Activated CD8-positive, alpha-beta memory T cell treated with anti-CD3 and anti-CD28 coated beads for 36 hours (primary cell): ENCODE measurements around the gene ZNF512B. TPM values are rescaled to one million over a fixed set of nuclear protein-coding genes. Genes with fewer than 3 reads are reported as not detected.
"Not testable (repeated sequence)": the region's sequence is repeated elsewhere in the genome, so short reads cannot be mapped to it uniquely, and the experiment has no call there.

Experiments used
- CTCF ChIA-PET: fragments of 350-600 bp; sonication (Branson Sonifier 250); formaldehyde crosslinking; loops from one replicate; lab custom pipeline; 2021; ENCODE audit warnings: antibody characterized with exemption; lab: Charles Lee
- POLR2A ChIA-PET: fragments of 350-600 bp; sonication (Branson Sonifier 250); formaldehyde crosslinking; loops from one replicate; lab custom pipeline; 2021; ENCODE audit warnings: antibody characterized with exemption; lab: Charles Lee
- total RNA-seq, 2 experiments: library from RNA; stranded (reverse); gene quantifications; one replicate each; pipeline ENCODE4 v1.2.3, GENCODE V29; 2021

The ZNF512B gene
- total RNA-seq, result 10 to 100 TPM; 11.3 to 12.1 TPM

GRCh38 chr20:63969838-63970713 is at the start of gene ZNF512B:
TSS of gene ZNF512B (minus strand) at chr20:63969930. CDS start at chr20:63967950, 1,980 bp downstream.
- ChIA-PET CTCF (no interaction called here), POLR2A (no interaction called here)

DNA sequence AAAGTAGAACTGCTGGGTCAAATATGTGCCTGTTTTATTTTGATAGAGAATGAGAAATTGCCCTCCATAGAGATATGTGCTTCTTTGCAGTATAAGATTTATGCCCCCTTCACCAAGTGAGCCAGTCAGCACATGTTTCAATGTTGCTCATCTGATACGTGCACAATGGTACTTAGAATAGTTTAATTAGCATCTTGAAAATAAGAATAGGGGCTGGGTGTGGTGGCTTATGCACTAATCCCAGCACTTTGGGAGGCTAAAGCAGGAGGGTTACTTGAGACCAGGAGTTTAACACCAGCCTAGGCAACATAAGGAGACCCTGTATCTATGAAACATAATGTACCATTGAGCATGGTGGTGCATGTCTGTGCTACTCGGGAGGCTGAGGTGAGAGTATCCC is 45.9 kb upstream of the ZNF512B start:
- POLR2A ChIA-PET, result no interaction called here
- CTCF ChIA-PET, result no interaction called here

GRCh38 chr20:64012385-64013154 is 42.8 kb upstream of the ZNF512B start:
- CTCF ChIA-PET, result not testable (repeated sequence)
- POLR2A ChIA-PET, result interaction anchor here (0.7 kb wide), 1 partner anchor 110 kb away, joined by 5 read pairs; no protein-coding TSS in a partner anchor

DNA sequence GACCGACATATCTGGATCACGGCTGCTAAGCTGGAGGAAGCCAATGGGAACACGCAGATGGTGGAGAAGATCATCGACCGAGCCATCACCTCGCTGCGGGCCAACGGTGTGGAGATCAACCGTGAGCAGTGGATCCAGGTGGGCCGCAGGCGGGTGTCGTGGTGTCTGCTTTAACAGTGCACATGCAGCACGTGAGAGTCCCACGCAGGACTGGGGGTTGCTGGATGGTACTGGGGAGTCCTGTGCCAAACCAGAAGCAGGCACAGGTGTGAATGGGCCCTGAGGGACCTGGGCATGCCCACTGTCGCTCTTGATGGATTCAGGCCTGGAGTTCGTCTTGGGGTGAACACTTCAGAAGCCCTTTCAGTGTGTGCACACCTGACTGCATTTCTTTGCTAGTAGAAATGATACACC is 41.6 kb upstream of the ZNF512B start:
- ChIA-PET CTCF (no interaction called here), POLR2A (no interaction called here)

GRCh38 chr20:64010711-64011237 is 41.0 kb upstream of the ZNF512B start:
- CTCF ChIA-PET, result interaction anchor here (0.8 to 1.9 kb wide), 3 partner anchors 15 to 30 kb away, joined by 3 to 5 read pairs (median 4); partner anchors contain the start of gene PRPF6
- POLR2A ChIA-PET, result no interaction called here

DNA sequence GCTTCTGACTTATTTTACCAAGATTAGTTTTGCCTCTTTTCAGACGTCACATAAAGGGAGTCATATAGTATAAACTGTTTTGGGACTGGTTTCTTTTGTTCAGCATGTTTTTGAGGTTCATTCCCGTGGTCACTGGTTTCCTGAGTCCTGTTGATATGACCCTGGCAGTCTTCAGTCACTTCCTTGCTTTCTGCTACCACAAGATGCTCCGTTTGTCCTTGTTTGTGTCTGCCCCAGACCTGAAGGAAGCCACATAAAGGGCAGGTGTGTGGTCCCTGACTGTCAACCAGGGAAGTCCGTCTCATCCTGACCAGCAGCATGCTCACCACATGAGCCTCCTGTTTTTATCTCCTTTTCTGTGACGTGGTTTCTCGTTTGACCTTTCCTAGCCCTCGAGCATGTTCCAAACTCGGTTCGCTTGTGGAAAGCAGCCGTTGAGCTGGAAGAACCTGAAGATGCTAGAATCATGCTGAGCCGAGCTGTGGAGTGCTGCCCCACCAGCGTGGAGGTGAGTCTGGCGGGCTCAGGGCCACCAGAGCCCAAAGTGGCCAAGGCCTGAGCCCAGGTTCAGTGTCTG is 40.2 kb upstream of the ZNF512B start:
- ChIA-PET CTCF (interaction anchor here (0.8 to 1.9 kb wide), 3 partner anchors 14 to 30 kb away, joined by 3 to 5 read pairs (median 4); partner anchors contain the start of gene PRPF6), POLR2A (no interaction called here)

DNA sequence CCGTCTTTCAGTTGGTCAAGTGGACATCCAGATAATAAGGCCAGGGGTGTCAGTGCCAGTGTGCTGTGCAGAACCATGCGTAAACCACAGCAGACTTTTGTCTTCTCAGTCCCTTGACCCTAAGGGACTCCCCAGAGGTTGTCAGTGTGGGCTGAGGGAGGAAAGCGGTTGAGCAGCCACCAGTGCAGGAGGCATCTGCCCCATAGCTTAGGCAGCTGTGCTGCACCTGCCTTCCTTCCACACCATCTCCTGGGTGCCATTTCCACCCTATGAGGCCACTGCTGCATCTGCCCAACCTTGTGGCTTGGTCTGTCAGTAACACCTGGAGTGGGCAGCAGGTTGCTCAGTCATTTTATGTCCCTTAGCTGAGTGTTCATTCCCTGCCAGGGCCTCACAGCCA is 37.2 kb upstream of the ZNF512B start:
- POLR2A ChIA-PET, result no interaction called here

GRCh38 chr20:64006490-64006889 is 36.8 kb upstream of the ZNF512B start:
- POLR2A ChIA-PET, result no interaction called here
- CTCF ChIA-PET, result interaction anchor here (1.2 kb wide), 1 partner anchor 11 kb away, joined by 3 read pairs; no protein-coding TSS in a partner anchor

More for the DNA sequence above, 37.2 kb upstream of the ZNF512B start:
- CTCF ChIA-PET, result interaction anchor here (1.2 kb wide), 1 partner anchor 10 kb away, joined by 3 read pairs; no protein-coding TSS in a partner anchor

- POLR2A ChIA-PET, result no interaction called here
- CTCF ChIA-PET, result no interaction called here
These were observed 35.7 kb upstream of the ZNF512B start for GRCh38 chr20:64005394-64005793.

DNA sequence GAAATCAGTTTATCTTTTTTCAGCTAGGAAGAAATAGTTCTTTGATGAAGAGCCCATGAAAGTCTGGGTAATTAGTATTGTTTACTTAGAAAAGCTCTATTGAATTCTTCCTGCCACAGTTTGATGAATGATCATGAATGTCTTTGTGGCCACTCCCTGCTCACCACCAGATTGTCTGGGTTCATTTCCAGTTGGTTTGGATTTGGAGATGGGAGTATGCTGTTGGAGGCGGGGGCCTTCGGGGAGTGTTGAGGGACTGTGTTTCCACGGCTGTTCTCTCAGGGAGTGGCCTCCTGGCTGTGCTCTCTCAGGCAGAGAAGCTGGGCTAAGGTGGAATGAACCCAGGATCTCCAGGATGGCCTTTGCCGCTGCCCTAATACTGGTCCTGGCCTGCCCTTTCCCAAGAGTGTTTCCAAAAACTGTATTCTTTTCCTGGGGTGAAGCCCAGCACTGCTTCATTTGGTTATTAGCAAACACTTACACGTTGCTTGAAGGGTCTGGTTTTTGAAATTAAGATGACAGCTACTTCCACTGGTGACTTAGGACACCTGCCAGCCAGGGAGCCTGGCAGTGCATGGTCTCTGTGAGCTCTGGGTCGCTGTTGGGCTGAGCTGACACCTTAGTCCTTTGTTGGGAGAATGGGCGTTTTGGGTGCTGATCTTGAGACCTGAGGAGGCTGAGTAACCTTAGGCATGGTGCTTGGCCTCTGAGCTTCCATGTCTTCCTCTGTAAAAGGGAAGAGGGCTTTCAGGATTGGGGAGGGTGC is 34.4 kb upstream of the ZNF512B start:
- ChIA-PET POLR2A (interaction anchor here (0.5 kb wide), 1 partner anchor 10 kb away, joined by 3 read pairs; no protein-coding TSS in a partner anchor), CTCF (no interaction called here)

DNA sequence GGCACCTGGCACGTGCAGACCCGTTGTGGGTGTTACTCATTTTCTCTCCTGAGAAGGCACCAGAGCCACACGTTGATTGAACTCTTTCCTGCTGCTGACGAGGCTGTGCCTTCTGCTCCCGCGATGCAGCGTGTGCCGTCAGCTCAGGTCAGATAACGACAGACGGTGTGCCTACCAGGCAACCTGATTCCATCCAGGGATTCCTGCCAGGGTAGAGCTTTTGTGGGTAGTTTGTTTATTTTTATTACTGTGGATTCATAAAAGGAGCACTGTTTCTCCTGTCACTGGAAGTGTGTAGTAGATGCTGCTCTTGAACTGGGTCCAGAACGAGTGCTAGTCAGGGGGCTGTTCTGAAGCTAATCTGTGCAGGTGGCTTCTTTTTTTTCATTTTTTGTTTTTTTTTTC is 31.9 kb upstream of the ZNF512B start:
- POLR2A ChIA-PET, result no interaction called here
- CTCF ChIA-PET, result no interaction called here

GRCh38 chr20:64000906-64001305 is 31.2 kb upstream of the ZNF512B start:
- POLR2A ChIA-PET, result no interaction called here

DNA sequence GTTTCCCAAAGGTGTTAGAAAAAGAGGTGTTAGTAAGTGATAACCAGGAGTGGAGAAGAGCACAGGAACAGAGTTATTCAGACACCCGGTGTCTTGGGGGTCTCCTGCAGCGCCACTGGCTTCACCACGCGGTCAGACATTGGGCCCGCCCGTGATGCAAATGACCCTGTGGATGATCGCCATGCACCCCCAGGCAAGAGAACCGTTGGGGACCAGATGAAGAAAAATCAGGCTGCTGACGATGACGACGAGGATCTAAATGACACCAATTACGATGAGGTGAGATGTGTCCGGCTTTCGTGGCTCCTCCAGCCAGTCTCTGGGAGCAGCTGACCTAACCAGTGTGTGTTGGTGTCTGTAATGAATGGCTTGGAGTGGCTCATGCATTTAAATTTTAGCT is 13.2 kb upstream of the ZNF512B start:
- ChIA-PET CTCF (interaction anchor here (1.1 to 4.5 kb wide), 2 partner anchors 55 to 101 kb away, joined by 3 to 41 read pairs; no protein-coding TSS in a partner anchor), POLR2A (interaction anchor here (1.0 to 1.3 kb wide), 2 partner anchors 55 to 57 kb away, joined by 3 to 5 read pairs; no protein-coding TSS in a partner anchor)

More at GRCh38 chr20:64000906-64001305, 31.2 kb upstream of the ZNF512B start:
- CTCF ChIA-PET, result interaction anchor here (0.6 kb wide), 1 partner anchor 17 kb away, joined by 3 read pairs; no protein-coding TSS in a partner anchor

- ChIA-PET CTCF (interaction anchor here (0.9 to 4.5 kb wide), 14 partner anchors 13 to 443 kb away, joined by 3 to 41 read pairs (median 4); partner anchors contain the start of genes ARFRP1, LIME1, RGS19 and TCEA2), POLR2A (interaction anchor here (0.7 to 2.0 kb wide), 5 partner anchors 24 to 460 kb away, joined by 3 to 13 read pairs (median 5); partner anchors contain the start of genes LKAAEAR1 and PPDPF)
These were observed 11.3 kb upstream of the ZNF512B start, which contains the start of gene PRPF6 for GRCh38 chr20:63980806-63981728. TSS of gene PRPF6 (plus strand) at chr20:63981132. CDS start at chr20:63981246, 114 bp downstream.

GRCh38 chr20:63980317-63980805 is 10.6 kb upstream of the ZNF512B start:
- ChIA-PET POLR2A (interaction anchor here (0.7 to 2.0 kb wide), 6 partner anchors 23 to 459 kb away, joined by 3 to 13 read pairs (median 5); partner anchors contain the start of genes DNAJC5, LKAAEAR1 and PPDPF), CTCF (interaction anchor here (0.9 to 4.5 kb wide), 18 partner anchors 11 to 442 kb away, joined by 3 to 41 read pairs (median 4); partner anchors contain the start of genes ARFRP1, C20orf204, LIME1 and RGS19)
